ENCODE results near the gene MIA3.
"Not testable (repeated sequence)": the region's sequence is repeated elsewhere in the genome, so short reads cannot be mapped to it uniquely, and the experiment has no call there.

Gene MIA3

GRCh38 chr1:222618001-222618879, at the start of gene MIA3:
MIA3 (plus strand) TSS chr1:222618097; CDS start chr1:222618111, 14 bp downstream.
- peak; percentile 74 for DNase-seq (ENCODE audit: low spot score)

- DNase-seq (ENCODE audit: low spot score) = no peak
Observed at GRCh38 chr1:222570837-222571236, 47.1 kb upstream of the MIA3 start.

- DNase-seq (ENCODE audit: low spot score) = no peak
Observed at GRCh38 chr1:222579316-222579715, 38.6 kb upstream of the MIA3 start.

- DNase-seq (ENCODE audit: low spot score) = no peak
Observed at GRCh38 chr1:222582099-222582774, 35.7 kb upstream of the MIA3 start.

- DNase-seq (ENCODE audit: low spot score) = no peak
Observed at GRCh38 chr1:222583079-222583478, 34.8 kb upstream of the MIA3 start.

- DNase-seq (ENCODE audit: low spot score) = no peak
Observed at GRCh38 chr1:222586842-222587241, 31.1 kb upstream of the MIA3 start.

- no peak for DNase-seq (ENCODE audit: low spot score)
Observed at GRCh38 chr1:222588135-222588534, 29.8 kb upstream of the MIA3 start.

- peak; percentile 84 for DNase-seq (ENCODE audit: low spot score)
Observed at GRCh38 chr1:222589462-222590302, 28.2 kb upstream of the MIA3 start, which contains the start of gene TAF1A. TAF1A (minus strand) TSS chr1:222589933.

- no peak for DNase-seq (ENCODE audit: low spot score)
Observed at GRCh38 chr1:222592171-222592570, 25.7 kb upstream of the MIA3 start.

- no peak for DNase-seq (ENCODE audit: low spot score)
Observed at GRCh38 chr1:222594789-222595188, 23.1 kb upstream of the MIA3 start.

GRCh38 chr1:222596696-222597095, 21.2 kb upstream of the MIA3 start:
- DNase-seq (ENCODE audit: low spot score) = no peak

GRCh38 chr1:222600281-222600680, 17.6 kb upstream of the MIA3 start:
- DNase-seq (ENCODE audit: low spot score) = no peak

GRCh38 chr1:222601257-222601656, 16.6 kb upstream of the MIA3 start:
- no peak for DNase-seq (ENCODE audit: low spot score)

- no peak for DNase-seq (ENCODE audit: low spot score)
Observed at GRCh38 chr1:222606757-222607156, 11.1 kb upstream of the MIA3 start.

- not testable (repeated sequence) for DNase-seq (ENCODE audit: low spot score)
Observed at GRCh38 chr1:222609111-222609510, 8.8 kb upstream of the MIA3 start.

- no peak for DNase-seq (ENCODE audit: low spot score)
Observed at GRCh38 chr1:222610728-222611127, 7.2 kb upstream of the MIA3 start.

- no peak for DNase-seq (ENCODE audit: low spot score)
Observed at GRCh38 chr1:222613627-222614026, 4.3 kb upstream of the MIA3 start.

- DNase-seq (ENCODE audit: low spot score) = no peak
Observed at GRCh38 chr1:222616525-222616924, 1.4 kb upstream of the MIA3 start.

- DNase-seq (ENCODE audit: low spot score) = peak; percentile 83
Observed at GRCh38 chr1:222617367-222617951, 438 bp upstream of the MIA3 start.

GRCh38 chr1:222618880-222619596, 1.1 kb downstream of the MIA3 start:
- no peak for DNase-seq (ENCODE audit: low spot score)

- DNase-seq (ENCODE audit: low spot score) = no peak
Observed at GRCh38 chr1:222620566-222620965, 2.7 kb downstream of the MIA3 start.
